ENCODE data around the gene MYADML2.
A peak's percentile ranks its signal among the peaks of the same experiment; 100 is the strongest.

MYADML2 gene

GRCh38 chr17:81977211-81977808 lies 30.3 kb upstream of the MYADML2 start, which contains the start of gene ASPSCR1:
Gene ASPSCR1, plus strand, starts transcription at chr17:81977629. Its CDS starts 18 bp downstream, at chr17:81977647.
- peak; percentile 93 for DNase-seq

- peak; percentile 50 for DNase-seq
Observed at GRCh38 chr17:81976332-81977210, 29.5 kb upstream of the MYADML2 start.

- no peak for DNase-seq
Observed at GRCh38 chr17:81973432-81973831, 26.4 kb upstream of the MYADML2 start.

GRCh38 chr17:81968850-81969812 lies 22.1 kb upstream of the MYADML2 start:
- no peak for DNase-seq

GRCh38 chr17:81968396-81968745 lies 21.3 kb upstream of the MYADML2 start:
- no peak for DNase-seq

GRCh38 chr17:81967533-81968395 lies 20.7 kb upstream of the MYADML2 start:
- DNase-seq: peak; percentile 79

GRCh38 chr17:81967244-81967532 lies 20.2 kb upstream of the MYADML2 start:
- DNase-seq: no peak

- no peak for DNase-seq
Observed at GRCh38 chr17:81966343-81967243, 19.6 kb upstream of the MYADML2 start.

- DNase-seq: no peak
Observed at GRCh38 chr17:81964081-81964849, 17.2 kb upstream of the MYADML2 start.

- DNase-seq: no peak
Observed at GRCh38 chr17:81962499-81963441, 15.7 kb upstream of the MYADML2 start.

GRCh38 chr17:81961521-81962498 lies 14.8 kb upstream of the MYADML2 start:
- DNase-seq: no peak

GRCh38 chr17:81961087-81961511 lies 14.1 kb upstream of the MYADML2 start, which contains the start of gene NOTUM:
Gene NOTUM, minus strand, starts transcription at chr17:81961187. Its CDS starts 278 bp downstream, at chr17:81960909.
- no peak for DNase-seq

- DNase-seq: no peak
Observed at GRCh38 chr17:81960130-81960958, 13.3 kb upstream of the MYADML2 start.

GRCh38 chr17:81959362-81960129 lies 12.5 kb upstream of the MYADML2 start:
- DNase-seq: peak; percentile 86

GRCh38 chr17:81958633-81959342 lies 11.8 kb upstream of the MYADML2 start:
- DNase-seq: no peak

Measured in activated CD4-positive, CD25-positive, alpha-beta regulatory T cell treated with anti-CD3 and anti-CD28 coated beads, Interleukin-2, amount 50 U/mL, for 72 hours (primary cell).